GM21515 (cell line): ENCODE results near the gene FANCC.

Source experiments
- ATAC-seq: cut with Tn5 transposase; IDR thresholded peaks from one replicate; pipeline ENCODE4 v1.9.1; 2021; ENCODE audit not compliant: unreplicated experiment

Gene FANCC

DNA sequence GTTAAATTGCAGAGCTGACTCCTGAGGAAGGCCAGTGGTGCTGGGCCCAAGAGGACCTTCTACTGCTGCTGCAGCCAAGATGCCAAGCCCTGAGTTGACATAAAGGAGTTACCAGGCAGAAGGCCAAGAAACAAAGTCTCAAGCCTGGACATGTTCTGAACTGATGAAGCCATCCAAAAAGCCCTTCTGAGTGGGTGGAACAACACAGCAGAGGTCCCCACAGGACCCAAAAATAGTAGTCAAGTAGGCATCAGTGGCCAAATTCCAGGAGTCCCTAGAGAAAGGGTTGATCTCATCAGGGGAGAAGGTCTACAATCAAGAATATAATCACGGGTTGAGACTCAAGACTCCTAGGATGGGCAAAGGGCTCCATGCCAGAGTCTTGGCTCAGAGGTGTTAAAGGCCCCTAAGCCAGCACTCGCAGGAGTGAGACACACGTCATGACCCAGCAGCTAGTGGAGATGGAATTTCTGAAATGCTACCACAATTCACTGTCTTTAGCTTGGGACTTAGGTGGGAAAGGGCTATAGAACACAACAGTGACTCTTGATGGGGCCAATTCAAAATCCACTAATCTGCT, 119.7 kb downstream of the FANCC start:
- ATAC-seq, result no peak

GRCh38 chr9:95193480-95193879, 124.0 kb downstream of the FANCC start:
- ATAC-seq, result no peak

- no peak for ATAC-seq
Measured at GRCh38 chr9:95193067-95193466, 124.4 kb downstream of the FANCC start.

DNA sequence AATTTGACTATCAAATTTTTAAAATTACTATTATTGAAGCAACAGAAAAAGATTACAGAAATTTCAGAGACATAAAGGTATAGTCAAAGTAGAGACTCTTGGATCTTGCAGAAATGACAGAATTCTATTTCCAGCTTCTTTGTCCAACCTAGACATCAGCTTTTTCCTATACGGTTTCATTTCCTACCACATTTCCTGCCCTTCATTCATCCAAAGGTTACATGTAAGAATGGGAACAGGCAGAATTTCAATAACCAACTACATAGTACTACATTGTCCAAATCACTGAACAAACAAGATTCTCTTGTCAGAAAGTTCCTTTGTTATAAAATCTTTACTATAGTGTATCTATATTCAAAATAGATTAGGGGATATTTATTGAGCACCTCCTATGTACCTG, 124.9 kb downstream of the FANCC start:
- ATAC-seq, result no peak

DNA sequence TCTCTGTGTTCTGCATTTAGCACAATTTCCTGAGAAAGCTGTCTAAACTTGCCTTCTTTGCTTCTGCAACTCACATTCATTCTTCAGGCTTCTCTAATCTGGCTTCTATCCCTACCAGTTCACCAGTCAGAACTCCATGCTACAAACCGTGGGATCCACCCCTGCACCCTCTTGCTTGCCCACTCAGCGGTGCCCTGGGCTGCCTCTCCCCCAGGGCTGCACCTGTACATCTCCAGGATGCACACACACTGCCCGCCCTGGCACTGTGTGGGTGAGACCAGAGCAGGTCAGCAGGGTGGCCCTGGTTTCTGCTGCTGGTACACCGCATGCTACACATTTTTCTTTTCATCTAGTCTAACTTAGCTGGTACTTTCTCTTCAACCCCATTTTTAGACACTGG, 127.1 kb downstream of the FANCC start:
- no peak for ATAC-seq

GRCh38 chr9:95189251-95190098, 128.0 kb downstream of the FANCC start:
- ATAC-seq, result no peak

DNA sequence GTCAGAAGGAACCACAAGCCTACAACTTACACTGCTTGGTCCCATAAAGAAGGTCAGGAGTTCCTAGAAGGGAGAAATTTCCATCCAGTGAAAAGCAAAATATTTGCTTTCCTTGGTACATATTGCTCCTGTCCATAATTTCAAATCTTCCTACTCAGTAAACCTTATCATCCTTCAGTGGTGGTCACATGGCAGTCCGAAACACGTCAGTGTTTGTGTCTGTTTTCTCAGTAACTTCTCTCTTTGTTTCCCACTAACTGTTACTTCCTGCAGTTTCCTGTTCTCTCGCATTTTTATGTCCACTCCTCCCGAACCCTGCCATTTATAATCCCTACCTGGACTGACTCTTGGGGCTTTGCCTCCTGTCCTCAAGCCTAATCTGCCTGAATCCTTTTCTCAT, 129.1 kb downstream of the FANCC start:
- ATAC-seq, result no peak

DNA sequence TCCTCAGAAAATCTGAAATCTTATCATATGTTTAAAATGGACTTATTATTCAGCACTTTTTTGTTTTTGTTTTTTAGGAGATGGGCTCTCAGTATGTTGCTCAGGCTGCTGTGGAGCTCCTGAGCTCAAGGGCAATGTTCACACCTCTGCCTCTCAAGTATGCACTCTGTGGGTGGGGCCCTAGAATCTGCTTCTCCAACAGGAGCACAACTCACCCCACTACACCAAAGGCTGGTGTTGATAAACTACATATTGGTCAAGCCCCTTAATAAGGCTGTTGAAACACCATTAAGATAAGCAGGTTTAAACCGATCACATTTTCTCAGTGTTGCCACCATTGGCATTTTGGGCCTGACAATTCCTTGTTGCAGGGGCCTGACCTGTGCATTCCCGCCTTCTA, 131.6 kb downstream of the FANCC start:
- ATAC-seq, result no peak

DNA sequence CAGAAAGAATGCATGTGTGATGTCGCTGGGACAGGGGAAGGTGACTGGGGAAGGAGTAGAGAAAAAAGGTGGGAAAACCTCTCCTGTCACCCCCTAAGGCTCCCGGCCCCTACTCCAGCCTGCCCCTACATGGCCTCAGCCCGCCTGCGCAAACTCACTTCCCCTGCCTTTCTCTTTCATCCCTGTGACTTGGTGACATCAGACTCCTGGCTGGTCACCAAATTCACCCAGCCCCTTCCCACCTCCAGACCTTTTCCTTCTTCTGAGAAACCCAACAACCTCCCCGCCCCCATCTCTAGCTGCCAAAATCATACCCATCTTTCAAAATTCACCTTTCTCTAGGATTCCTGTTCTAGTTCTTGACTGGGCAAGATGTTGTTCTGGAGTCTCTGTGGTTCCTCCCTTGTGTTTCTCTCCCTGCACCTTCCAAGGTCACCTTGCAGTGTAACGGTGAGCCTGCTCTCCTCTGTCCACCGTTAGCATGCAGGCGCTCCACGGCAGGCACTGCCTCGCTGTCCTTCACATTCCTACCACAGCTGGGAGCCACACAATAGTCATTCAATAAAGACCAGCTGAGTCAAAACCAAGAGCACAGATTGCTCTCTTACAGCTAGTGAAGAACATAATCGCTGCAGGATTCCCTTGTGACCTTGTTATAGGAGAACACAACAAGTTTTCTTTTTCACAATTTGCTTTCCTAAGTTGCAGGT, 134.5 kb downstream of the FANCC start:
- no peak for ATAC-seq

DNA sequence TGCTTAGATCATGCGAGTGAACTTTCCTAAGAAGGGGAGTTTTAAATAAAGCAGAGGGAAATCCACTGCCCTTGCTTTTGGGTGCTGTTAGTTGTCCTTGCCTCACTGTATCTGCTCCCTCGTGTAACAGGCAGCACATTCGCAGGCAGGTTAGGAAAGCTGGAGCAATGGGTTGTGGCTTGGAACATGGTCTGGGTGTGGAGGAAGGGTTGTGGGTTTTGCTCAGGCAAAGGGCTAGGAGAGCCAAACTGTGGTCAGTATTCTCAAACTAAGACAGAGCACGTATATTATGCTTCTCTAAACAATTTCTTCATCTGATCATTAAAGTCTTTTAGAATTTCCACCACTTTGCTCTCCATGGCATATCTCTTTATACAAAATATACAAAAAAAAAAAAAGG, 135.7 kb downstream of the FANCC start:
- ATAC-seq, result no peak

DNA sequence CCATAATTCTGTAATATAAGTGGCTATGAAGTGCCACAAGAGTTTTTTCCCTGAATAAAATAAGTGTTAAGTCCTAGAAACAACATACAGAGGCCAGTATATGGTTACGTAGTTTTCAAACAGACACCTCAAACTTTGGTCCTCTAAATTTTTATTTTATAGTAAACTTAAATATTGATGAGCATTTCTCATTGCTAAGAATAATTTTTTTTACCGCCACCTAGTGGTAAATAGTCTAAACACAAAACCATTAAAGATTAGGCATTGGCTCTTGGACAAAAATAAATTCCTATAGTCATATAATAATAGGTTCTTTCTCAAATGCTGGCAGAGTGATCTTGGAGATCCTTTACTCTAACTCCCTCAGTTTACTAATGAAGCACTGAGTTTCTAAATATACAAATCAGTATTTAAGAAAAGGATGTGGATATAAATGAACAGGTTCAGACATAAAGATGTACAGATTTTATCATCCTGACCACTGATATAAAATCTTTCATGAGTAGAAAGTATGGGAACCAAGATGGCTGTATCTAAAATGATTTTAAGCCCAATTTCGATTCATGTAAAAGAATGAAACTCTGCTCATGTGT, 136.2 kb downstream of the FANCC start:
- ATAC-seq, result no peak

GRCh38 chr9:95177617-95178016, 139.9 kb downstream of the FANCC start:
- ATAC-seq, result no peak

GRCh38 chr9:95176755-95177319, 140.7 kb downstream of the FANCC start:
- no peak for ATAC-seq

GRCh38 chr9:95175523-95175922, 142.0 kb downstream of the FANCC start:
- ATAC-seq, result no peak

DNA sequence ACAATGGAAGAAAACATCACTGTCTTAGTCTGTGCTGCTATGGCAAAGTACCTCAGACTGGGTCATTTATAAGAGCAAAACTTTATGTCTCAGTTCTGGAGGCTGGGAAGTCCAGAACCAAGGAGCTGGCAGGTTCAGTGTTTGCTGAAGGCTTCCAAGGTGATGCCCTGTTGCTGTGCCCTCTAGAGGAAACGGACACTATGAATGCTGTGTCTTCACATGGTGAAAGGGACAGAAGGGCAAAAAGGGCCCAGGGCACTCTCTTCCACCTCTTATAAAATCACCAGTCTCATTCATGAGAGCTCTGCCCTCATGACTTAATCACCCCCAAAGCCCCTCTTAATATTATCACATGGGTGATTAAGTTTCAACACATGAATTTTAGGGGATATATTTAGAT, 143.5 kb downstream of the FANCC start:
- ATAC-seq, result no peak

DNA sequence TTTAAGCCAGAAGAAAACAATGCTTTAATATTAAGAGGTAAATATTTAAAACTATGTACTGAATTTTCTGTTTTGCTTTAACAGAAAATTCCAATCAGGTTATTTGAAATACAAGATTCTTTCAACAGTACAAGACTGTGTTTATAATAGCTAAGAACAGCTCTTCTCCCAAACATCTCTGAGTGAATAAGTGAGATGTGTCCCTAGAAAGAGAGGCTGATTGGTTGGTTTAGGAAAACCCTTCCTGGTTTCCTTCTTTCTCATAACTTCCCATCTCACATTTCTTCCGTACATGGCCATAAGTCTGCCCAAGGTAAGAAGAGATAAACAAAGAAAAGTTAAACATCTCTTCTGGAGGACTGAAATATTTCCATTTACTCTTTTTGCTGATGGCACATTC, 145.9 kb downstream of the FANCC start:
- no peak for ATAC-seq

DNA sequence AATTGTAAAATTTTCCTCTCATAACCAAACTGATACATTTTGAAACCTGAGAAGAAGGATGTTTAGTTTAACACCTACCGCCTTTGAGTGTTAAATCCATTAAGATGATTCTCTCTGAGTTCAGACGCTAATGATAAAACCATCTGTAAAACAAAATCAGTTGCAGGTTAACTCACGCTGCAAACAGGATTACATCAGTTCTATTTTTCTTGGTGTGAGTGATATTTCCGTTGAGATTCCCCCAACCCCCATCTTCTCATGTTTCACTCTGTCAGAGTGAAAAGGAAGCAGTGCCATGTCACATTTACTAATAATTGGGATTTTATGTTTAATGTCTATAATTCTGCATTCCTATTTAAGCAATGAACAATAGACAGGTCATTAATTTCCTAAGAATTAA, 146.5 kb downstream of the FANCC start:
- ATAC-seq, result no peak

DNA sequence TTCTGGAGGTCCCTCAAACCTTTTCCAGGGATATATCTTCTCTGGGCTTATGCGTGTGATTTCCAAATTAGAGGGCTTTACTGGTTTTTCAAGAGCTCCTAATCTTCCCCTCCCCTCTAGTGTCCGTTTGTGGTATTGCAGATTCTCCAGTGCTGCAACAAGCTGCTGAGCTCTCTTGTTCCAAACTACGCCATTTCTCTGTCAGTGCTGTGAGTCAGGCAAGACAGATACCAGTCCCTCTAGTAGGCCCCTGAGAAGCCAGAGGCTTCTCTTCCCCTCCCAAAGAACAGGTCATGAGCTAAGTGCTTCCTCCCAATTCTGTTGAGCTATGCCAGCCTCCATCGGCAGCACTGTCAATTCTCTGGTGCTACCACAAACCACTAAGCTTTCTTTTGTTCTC, 149.5 kb downstream of the FANCC start:
- no peak for ATAC-seq

DNA sequence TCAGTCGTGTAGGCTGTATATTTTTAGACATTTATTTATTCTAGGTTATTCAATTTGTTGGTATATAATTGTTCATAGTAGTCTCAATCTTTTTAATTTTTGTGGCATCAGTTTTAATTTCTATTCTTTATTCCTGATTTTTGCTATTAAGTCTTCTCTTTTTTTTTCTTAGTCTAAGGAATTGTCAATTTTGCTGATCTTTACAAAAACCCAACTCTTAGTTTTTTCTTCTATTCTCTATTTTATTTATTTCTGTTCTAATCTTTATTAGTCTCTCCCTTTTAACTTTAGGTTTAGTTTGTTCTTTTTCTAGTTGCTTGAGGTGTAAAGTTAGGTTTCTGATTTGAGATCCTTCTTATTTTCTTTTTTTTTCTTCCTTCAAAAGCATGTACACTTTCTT, 152.5 kb downstream of the FANCC start:
- no peak for ATAC-seq

GRCh38 chr9:95157481-95158151, 159.9 kb downstream of the FANCC start:
- peak; percentile 78 for ATAC-seq

DNA sequence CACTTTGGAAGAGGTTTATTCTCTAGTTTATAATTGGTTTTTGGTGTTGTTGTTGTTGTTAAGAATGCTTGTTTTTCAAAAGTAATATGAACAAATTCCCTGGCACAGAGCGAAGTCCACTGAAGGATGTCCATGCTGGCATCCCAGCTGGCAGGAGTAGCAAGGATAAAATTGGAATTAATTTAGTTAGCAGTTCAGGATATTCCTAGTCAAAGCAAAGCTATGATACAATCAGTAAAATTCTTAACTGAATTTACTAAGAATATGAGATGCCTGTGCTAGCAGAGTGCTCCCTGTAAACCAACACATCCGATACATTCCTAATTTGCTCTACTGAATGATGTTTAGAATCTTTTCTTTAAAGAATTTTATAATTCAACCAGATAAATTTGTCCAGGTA, 161.4 kb downstream of the FANCC start:
- ATAC-seq, result no peak
